HepG2 (cell line): Measurements from ENCODE around the gene DCTN3. TPM values are rescaled to one million over a fixed set of nuclear protein-coding genes. Genes with fewer than 3 reads are reported as not detected.

Experiments
- CBX1 ChIP-seq: IDR thresholded peaks from one replicate; pipeline ENCODE4 v1.6.1; 2016; ENCODE audit warnings: antibody characterized with exemption, low read depth
- KDM5A ChIP-seq: fragments of 200-600 bp; sonication (generic); IDR thresholded peaks from 2 replicates; pipeline ENCODE4 v1.7.0; 2018; ENCODE audit warnings: antibody characterized with exemption, mild to moderate bottlenecking, low read length, borderline replicate concordance
- KMT2A ChIP-seq: sonication (generic); formaldehyde crosslinking; IDR thresholded peaks from 2 replicates; pipeline ENCODE4 v1.4.0; 2020; ENCODE audit warnings: missing genetic modification reagents
- PITX1 ChIP-seq: sonication (generic); formaldehyde crosslinking; IDR thresholded peaks from 2 replicates; pipeline ENCODE4 v1.5.1; 2020; ENCODE audit warnings: mild to moderate bottlenecking, missing genetic modification reagents
- REST ChIP-seq, 2 experiments: IDR thresholded peaks; 2 replicates each; pipeline ENCODE4 v1.6.1; 2011 to 2012; ENCODE audit warnings: low read length in 2 of 2, borderline replicate concordance in 1 of 2, low read depth in 1 of 2, mild to moderate bottlenecking in 1 of 2, moderate library complexity in 1 of 2
- SAFB2 ChIP-seq: sonication (generic); formaldehyde crosslinking; IDR thresholded peaks from 2 replicates; pipeline ENCODE4 v1.5.1; 2020; ENCODE audit warnings: missing genetic modification reagents, low read depth, mild to moderate bottlenecking, borderline replicate concordance
- SETDB1 ChIP-seq: sonication (generic); formaldehyde crosslinking; IDR thresholded peaks from 2 replicates; pipeline ENCODE4 v1.5.1; 2020; ENCODE audit warnings: missing genetic modification reagents, mild to moderate bottlenecking, borderline replicate concordance
- ZFP36 ChIP-seq: fragments of 150-350 bp; IDR thresholded peaks from 2 replicates; pipeline ENCODE4 v1.6.1; 2018; ENCODE audit warnings: borderline replicate concordance, low read length, low read depth; ENCODE audit not compliant: partially characterized antibody
- ZNF317 ChIP-seq: sonication (generic); formaldehyde crosslinking; IDR thresholded peaks from 2 replicates; pipeline ENCODE4 v1.5.0; 2020; ENCODE audit warnings: mild to moderate bottlenecking, missing genetic modification reagents
- ZNF891 ChIP-seq: sonication (generic); formaldehyde crosslinking; IDR thresholded peaks from 2 replicates; pipeline ENCODE4 v1.5.0; 2020; ENCODE audit warnings: mild to moderate bottlenecking, missing genetic modification reagents
- polyA plus RNA-seq, 8 experiments: library from polyadenylated mRNA; depleted of rRNA in 3 of 8; stranded (reverse) in 7 of 8; unstranded in 1 of 8; fragments of >200 nt; fragmentation: Illumina TruSeq in 4 of 8; extraction: Trizol in 4 of 8; gene quantifications; 2 replicates each; pipeline versions ENCODE4 v1.2.1 to v1.2.3, GENCODE V29; 2011 to 2016; ENCODE audit warnings: low read depth in 4 of 8, missing spikeins in 1 of 8, mixed read lengths in 1 of 8; ENCODE audit not compliant: insufficient read depth in 1 of 8
- total RNA-seq, 5 experiments: library from RNA; depleted of rRNA; stranded (reverse); fragments of >200 nt; fragmentation: Illumina TruSeq; extraction: Trizol; gene quantifications; 2 replicates each; pipeline ENCODE4 v1.2.3, GENCODE V29; 2016; ENCODE audit warnings: low read depth in 1 of 5
- TF ChIP-seq, protein P1 (sequence below): sonication (generic); formaldehyde crosslinking; IDR thresholded peaks from 2 replicates; pipeline ENCODE4 v1.4.0; 2020; ENCODE audit warnings: missing genetic modification reagents, borderline replicate concordance
- TF ChIP-seq, protein P2 (sequence below): sonication (generic); formaldehyde crosslinking; IDR thresholded peaks from 2 replicates; pipeline ENCODE4 v1.5.0; 2020; ENCODE audit warnings: missing genetic modification reagents, mild to moderate bottlenecking, borderline replicate concordance
- TF ChIP-seq, protein P3 (sequence below): sonication (generic); formaldehyde crosslinking; IDR thresholded peaks from 2 replicates; pipeline ENCODE4 v1.9.0; 2022; ENCODE audit warnings: missing genetic modification reagents, mild to moderate bottlenecking, borderline replicate concordance
- TF ChIP-seq, protein P4 (sequence below): sonication (generic); formaldehyde crosslinking; IDR thresholded peaks from 2 replicates; pipeline ENCODE4 v1.5.0; 2020; ENCODE audit warnings: missing genetic modification reagents

Gene DCTN3
- total and polyA plus RNA-seq, 2 of the 13 experiments (the other 11 are each of a cell fraction or from before 2014, with no cell fraction given) = 27.4 to 34.5 TPM

DNA sequence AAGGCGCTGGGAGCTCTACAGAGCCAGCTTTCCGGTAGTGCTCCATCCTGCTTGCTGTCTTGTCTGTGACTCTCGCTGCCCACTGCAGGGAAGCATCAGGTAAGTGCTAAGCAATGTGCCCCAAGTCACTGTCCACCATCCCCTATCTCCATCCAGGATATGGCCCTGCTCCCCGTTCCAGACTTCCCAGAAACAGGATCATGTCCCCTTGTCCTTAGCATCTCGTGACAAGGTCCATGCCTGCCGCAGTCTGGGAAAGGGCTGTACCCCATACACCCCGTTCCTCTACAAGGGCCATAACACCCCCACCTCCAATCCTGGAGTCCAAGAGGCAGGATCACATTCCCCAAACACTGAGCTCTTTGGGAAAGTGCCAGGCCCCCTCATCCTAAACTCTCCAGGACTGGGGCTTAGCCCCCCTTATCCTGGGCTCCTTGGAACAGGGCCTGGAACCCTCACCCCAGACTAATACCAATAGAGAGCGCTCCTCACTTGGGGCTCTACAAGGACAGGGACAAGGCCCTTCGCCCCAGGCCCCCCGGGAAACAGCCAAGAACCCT, 9.0 kb downstream of the DCTN3 start (continued):
- TF ChIP-seq, protein P1, sequence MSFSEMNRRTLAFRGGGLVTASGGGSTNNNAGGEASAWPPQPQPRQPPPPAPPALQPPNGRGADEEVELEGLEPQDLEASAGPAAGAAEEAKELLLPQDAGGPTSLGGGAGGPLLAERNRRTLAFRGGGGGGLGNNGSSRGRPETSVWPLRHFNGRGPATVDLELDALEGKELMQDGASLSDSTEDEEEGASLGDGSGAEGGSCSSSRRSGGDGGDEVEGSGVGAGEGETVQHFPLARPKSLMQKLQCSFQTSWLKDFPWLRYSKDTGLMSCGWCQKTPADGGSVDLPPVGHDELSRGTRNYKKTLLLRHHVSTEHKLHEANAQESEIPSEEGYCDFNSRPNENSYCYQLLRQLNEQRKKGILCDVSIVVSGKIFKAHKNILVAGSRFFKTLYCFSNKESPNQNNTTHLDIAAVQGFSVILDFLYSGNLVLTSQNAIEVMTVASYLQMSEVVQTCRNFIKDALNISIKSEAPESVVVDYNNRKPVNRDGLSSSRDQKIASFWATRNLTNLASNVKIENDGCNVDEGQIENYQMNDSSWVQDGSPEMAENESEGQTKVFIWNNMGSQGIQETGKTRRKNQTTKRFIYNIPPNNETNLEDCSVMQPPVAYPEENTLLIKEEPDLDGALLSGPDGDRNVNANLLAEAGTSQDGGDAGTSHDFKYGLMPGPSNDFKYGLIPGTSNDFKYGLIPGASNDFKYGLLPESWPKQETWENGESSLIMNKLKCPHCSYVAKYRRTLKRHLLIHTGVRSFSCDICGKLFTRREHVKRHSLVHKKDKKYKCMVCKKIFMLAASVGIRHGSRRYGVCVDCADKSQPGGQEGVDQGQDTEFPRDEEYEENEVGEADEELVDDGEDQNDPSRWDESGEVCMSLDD (CRISPR knock-in tag) = 0 out of 2 replicates have a peak, but pooled peaks have one; percentile 23
- TF ChIP-seq CBX1 = no peak
- no peak for TF ChIP-seq ZNF891
- no peak for TF ChIP-seq ZNF317 (CRISPR knock-in tag)
- TF ChIP-seq REST (IDR thresholded peaks at IDR 0.05; ENCODE audit: borderline replicate concordance in 1 of 2, low read depth in 1 of 2, low read length in 2 of 2) = 0 out of 4 replicates have a peak, but pooled peaks of 1 of the 2 experiments have one; percentile 0
- TF ChIP-seq, protein P2, sequence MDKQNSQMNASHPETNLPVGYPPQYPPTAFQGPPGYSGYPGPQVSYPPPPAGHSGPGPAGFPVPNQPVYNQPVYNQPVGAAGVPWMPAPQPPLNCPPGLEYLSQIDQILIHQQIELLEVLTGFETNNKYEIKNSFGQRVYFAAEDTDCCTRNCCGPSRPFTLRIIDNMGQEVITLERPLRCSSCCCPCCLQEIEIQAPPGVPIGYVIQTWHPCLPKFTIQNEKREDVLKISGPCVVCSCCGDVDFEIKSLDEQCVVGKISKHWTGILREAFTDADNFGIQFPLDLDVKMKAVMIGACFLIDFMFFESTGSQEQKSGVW (CRISPR knock-in tag) = no peak
- no peak for TF ChIP-seq SETDB1 (CRISPR knock-in tag)
- TF ChIP-seq KDM5A = no peak
- peak; percentile 4; the same call in 1 of the 2 replicates for TF ChIP-seq KMT2A
- TF ChIP-seq, protein P3, sequence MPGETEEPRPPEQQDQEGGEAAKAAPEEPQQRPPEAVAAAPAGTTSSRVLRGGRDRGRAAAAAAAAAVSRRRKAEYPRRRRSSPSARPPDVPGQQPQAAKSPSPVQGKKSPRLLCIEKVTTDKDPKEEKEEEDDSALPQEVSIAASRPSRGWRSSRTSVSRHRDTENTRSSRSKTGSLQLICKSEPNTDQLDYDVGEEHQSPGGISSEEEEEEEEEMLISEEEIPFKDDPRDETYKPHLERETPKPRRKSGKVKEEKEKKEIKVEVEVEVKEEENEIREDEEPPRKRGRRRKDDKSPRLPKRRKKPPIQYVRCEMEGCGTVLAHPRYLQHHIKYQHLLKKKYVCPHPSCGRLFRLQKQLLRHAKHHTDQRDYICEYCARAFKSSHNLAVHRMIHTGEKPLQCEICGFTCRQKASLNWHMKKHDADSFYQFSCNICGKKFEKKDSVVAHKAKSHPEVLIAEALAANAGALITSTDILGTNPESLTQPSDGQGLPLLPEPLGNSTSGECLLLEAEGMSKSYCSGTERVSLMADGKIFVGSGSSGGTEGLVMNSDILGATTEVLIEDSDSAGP = 0 out of 2 replicates have a peak, but pooled peaks have one; percentile 14
- TF ChIP-seq ZFP36 = no peak
- TF ChIP-seq, protein P4, sequence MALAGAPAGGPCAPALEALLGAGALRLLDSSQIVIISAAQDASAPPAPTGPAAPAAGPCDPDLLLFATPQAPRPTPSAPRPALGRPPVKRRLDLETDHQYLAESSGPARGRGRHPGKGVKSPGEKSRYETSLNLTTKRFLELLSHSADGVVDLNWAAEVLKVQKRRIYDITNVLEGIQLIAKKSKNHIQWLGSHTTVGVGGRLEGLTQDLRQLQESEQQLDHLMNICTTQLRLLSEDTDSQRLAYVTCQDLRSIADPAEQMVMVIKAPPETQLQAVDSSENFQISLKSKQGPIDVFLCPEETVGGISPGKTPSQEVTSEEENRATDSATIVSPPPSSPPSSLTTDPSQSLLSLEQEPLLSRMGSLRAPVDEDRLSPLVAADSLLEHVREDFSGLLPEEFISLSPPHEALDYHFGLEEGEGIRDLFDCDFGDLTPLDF = no peak
- TF ChIP-seq PITX1 (CRISPR knock-in tag) = no peak
- TF ChIP-seq SAFB2 (CRISPR knock-in tag) = no peak
